Cerebellar cortex (tissue), 1 donor: Measurements from ENCODE around the gene TMTC2.
"Not testable (repeated sequence)": the region's sequence is repeated elsewhere in the genome, so short reads cannot be mapped to it uniquely, and the experiment has no call there.

Experiments used
- DNase-seq: peaks from one replicate; pipeline ENCODE4 v3.0.0-alpha.2; 2015; ENCODE audit warnings: low spot score

Gene TMTC2

DNA sequence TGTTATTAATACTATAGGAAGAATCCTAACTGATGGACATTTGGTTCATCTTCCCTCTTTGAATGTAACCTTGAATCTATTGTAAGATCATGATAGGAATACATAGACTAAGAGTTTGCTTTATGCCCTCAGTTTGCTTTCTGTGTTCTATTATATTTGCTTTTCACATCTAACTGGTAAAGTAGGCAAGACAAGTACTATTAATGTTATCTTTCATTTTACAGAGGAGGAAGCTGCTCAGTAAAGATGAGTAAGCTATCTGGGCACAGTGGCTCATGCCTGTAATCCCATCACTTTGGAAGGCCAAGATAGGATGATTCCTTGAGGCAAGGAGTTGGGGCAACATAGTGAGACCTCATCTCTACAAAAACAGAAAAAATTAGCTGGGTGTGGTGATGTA lies 103.0 kb downstream of the TMTC2 start:
- no peak for DNase-seq

DNA sequence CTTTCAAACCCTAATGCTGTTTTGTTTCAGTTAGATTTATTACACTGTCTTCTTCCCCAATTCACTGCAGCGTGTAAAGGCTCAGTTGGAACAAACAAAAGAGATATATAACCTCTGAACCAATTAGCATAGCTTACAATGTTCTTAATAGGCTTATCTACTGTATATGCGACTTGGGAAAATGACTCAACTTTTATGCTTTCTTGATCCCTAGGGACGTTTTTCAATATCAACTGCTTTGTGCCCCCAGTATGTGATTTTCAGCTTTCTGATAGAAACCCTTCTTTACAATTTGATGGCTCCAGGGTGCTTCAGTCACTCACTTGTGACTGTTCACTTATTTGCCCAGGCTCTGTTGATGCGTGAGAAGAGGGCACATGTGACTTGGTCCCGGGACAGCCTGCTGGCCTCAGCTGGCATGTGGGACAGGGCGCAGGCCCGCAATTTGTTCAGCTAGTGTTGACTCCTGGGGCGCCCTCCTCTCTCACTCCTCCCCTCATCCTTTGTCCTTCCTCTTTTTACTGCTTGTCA lies 107.1 kb downstream of the TMTC2 start:
- no peak for DNase-seq

DNA sequence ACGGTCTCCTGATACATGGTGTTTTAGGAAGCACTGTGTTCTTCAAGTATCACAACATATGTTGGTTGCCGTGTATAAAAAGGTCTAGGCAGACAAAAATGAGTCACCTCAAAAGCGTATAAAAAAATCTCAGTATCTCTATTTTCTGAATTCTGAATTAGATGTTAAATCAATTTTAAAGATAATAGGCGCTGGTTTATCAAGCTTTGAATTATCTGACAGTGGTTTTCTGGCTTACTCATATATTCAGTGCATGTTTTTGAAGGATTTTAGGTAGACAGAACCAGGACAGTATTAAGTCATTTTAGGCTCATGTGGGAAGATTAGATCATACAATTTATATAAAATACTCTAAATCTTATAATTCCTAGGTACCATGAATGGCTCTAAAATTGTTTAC lies 110.8 kb downstream of the TMTC2 start:
- no peak for DNase-seq

DNA sequence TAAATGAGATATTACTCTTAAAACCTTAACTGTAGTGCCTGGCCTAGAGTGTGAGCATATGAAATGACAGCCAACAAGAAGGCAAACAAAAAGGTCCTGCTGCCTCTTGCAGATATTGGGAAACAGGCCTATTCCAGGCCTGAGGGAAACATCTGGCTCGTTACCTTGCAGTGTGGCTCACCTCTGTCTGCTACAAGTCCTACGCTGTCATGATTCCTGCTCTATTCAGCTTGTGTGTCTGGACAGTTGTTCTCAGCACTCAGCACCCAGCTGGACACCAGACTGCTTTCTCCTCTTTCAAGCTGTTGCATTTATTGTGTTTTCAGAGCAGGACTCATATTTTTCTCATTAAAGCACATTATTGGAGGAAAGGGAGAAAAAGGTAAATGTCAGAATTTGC lies 113.5 kb downstream of the TMTC2 start:
- DNase-seq = no peak

DNA sequence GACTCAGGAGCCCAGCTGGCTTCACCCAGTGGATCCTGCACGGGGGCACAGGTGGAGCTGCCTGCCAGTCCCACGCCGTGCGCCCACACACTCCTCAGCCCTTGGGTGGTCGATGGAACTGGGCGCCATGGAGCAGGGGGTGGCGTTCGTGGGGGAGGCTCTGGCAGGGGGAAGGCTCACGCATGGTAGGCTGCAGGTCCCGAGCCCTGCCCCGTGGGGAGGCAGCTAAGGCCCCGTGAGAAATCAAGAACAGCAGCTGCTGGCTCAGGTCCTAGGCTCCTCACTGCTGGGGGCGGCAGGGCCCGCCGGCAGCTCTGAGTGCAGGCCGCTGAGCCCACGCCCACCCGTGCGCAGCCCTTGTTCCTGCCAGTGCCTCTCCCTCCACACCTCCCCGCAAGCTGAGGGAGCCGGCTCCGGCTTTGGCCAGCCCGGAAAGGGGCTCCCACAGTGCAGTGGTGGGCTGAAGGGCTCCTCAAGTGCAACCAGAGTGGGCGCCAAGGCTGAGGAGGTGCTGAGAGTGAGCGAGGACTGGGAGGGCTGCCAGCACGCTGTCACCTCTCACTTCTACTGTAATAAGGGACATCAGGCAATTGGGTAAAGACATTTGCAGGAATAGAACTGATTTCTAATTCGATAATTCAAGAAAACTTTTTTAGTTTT lies 115.4 kb downstream of the TMTC2 start:
- DNase-seq = no peak

DNA sequence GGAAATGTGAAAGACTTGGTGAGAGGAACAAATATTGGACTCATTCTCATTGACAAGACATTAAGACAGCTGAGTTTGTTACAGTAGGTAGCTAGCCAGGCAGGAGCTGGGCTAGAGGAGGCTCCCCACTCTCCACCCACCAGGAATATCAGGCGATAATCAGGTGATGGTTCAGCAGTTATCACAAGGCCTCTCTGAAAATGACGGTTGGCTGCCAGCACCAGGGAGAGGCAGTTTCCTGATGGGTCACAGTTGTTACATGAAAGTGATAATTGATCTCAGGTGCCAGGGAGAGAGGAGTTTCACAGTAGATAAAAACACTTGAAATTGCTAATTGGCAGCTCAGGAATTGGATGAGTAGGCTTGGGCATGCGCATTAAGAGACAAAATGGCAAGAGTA lies 116.5 kb downstream of the TMTC2 start:
- DNase-seq = no peak

DNA sequence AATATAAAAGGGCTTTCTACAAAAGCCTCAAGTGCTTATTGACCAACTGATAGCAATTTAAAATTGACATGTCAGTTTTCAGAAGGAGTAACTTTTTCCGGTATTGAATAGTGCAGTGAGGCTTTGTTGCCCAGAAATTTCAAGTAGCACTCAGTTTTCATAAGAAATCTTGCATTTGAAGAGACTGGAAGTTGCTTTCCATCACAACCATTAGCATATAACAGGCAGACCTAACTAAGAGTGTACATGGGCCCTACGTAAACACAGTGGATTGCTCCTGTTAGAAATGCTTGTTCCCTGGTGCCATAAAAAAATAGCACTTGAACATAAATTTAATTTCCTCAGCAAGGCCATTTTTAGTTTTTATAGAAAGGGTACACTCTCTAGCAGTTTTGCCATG lies 117.9 kb downstream of the TMTC2 start:
- no peak for DNase-seq

DNA sequence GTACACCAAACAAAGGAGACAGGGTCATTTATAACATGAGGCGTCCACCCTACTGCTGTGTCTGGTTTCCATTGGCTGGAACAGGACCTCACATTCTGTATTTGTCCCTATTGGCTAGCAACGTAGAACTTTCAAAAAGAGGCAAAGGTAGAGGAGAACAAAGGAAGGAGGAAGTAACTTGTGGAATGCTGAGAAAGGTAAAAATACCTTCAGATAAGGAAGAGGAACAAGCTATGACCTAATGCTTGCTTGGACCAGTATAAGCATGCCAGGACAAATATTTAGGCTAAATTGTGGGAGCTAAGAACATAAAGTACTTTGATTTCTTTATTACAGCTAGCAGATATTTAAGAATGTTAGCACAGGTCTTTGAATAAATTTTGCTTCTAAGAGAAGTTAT lies 118.3 kb downstream of the TMTC2 start:
- not testable (repeated sequence) for DNase-seq

DNA sequence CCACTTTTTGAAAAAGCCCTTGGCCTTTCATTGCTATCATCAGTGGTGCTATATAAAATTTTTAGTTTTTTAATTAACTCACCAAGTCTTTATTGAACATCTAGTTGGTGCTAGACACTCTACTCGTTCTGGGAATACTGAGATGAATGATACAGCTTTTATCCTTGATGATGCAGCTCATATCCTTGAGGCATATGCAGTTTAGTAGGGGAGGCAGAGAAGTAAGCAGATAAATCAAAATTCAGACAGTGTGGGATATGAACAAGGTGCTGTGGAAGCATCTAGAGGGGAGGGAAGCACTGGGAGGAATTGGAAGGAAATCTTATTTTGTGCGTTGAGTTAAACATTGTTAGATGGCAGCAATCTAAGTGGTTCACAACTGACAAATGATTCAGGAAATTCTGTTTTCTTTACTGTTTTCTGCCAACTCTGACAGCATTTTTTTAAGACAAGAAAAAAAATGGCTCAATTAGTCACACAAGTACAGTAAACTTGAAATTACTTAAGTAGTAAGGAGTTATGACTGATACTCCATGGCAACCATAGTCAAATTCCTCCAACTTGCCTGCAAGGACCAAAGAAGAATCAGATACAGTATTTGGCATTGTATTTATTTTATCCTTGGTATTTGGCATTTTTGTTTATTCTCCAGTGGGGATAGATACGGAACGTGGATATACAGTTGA lies 119.2 kb downstream of the TMTC2 start:
- no peak for DNase-seq

DNA sequence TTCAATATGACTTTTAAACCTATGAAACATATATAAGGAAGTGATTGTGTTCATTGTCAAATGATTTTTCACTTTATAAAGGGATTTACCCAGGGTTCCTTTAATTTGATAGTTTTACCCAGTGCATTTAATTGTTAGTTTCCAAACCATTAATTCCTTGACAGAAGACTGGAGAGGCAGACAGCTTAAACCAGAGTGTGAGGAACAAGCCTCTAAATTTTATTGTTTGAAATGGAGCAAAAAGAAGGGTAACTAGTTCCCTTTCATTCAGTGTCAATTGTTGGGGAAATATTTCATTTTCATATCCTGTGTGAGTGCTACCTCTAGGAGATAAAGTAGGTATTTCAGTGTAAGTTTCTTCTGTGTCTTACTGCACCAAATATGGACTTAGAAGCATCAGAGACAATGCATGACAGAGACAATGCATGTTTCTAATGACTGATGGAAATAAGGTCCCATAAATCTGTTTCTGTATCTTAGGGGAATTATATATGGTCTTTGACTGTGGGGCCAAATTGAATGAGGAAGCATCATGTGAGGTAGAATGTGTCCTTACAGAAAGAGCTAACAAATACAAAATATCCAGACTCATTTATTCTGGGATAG lies 120.5 kb downstream of the TMTC2 start:
- DNase-seq = no peak

DNA sequence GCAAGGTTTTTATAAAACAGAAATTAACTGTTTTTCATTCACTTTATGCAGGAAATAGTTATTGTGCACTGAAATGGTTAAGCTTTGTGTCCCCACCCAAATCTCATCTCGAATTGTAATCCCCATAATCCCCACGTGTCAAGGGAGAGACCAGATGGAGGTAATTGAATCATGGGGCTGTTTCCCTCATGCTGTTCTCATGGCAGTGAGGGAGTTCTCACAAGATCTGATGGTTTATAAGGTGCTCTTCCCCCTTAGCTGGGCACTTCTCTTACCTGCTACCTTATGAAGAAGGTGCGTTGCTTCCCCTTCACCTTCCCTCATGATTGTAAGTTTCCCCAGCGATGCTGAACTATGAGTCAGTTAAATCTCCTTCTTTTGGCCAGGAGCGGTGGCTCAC lies 123.9 kb downstream of the TMTC2 start:
- no peak for DNase-seq

DNA sequence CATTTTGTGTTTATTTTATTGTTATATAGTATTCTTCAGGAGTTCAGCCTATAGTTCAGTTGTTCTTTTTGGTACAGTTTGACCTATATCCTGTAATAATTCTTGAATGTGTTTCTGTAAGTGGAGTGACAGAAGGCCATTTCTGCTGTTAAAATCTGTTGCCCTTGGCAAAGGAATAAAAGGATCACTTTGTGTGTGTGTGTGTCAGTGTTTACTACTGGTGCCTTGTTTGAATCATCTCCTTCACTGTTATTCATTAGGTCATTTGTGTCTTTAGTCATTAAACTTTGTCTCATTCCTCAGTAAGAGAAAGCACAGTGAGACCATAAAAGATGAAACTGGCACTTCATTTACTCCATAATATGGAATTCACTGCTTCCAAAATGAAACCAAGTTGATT lies 130.7 kb downstream of the TMTC2 start:
- peak; percentile 89 for DNase-seq

DNA sequence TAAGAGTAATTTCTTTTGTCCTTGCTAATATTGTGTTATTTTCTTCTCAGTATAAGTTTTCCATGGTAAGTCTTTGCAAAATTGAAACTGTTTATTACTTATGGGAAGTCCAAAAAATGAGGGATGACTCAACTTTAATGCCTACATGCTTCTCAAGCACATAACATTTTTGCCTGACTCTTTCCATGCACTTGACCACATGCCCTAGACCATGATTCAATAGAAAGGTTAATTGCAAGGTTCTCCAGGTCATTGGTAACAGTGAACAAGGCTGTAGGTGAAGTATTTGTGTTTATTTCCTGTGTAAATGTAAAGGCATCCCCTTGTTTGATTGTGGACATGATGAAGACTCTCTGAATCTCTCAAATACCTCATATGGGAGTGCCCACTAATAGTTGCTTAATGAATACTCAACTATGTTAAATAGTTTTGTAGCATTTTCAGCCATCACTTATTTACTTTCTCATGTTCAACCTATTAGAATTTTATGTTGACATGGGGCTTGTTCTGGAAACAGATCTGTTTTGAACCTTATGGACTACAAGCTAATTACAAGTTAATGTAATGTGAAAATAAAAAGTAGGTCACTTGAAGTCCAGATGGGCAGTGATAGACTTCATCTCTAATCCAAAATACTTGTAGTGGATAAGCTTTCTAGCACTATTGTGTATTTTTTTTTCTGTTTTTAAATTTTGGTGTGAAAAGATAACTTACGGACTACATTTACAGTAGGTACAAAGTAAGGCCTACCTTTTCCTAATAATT lies 131.7 kb downstream of the TMTC2 start:
- DNase-seq = peak; percentile 57

DNA sequence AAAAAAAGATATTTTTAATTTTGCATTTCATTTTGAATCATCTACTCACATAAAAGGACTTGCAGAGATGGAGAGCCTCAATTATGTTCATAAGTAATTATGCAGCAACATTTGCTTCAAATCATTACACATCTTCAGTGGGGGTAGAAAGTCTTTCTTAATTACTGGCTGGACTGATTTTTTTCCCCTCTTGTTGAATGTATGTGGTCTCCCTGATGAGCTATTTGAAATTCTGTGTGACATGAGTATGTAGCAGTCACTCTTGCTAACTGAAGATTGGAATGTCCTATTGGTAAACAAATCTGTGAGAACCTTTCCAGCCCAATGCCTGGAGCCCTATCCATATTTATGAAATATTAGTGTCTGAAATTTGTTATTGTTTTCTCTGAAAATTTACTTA lies 139.8 kb downstream of the TMTC2 start:
- no peak for DNase-seq

DNA sequence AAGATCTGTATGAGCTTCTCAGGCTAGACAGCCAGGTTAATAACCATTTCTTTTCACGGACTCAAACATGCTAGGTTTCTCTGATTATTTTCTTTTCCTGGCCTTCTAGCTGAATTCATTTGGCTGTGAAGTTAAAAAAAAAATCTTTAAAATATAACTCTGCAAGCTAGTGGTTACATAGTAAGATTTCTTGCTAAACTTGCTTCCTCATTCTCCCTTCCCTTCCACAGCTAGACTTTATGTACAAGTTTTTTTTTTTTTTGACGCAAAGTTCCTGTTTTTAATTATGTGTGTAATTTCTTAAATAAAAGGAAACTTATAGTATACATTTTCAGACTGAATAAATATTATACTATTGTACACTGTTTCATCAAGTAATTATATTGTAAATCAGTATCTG lies 145.4 kb downstream of the TMTC2 start:
- DNase-seq = no peak

DNA sequence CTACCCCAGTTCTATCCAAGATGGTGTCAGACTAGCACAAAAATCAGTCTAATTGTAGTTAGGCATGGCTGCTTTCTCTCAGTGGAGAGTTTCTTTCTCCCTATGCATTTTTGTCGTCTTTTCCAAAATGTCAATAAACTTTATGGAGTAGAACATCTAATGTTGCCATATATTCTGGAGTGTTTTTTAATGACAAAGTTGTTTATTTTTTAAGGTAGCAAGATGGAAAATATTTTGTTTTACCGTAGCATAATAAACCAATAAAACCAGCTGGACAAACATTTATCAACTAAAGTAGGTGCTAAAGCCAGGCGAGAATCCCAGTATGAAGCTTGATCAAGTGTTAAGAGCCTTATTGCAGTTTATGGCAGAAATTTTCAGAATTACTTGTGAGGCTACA lies 146.3 kb downstream of the TMTC2 start:
- no peak for DNase-seq

DNA sequence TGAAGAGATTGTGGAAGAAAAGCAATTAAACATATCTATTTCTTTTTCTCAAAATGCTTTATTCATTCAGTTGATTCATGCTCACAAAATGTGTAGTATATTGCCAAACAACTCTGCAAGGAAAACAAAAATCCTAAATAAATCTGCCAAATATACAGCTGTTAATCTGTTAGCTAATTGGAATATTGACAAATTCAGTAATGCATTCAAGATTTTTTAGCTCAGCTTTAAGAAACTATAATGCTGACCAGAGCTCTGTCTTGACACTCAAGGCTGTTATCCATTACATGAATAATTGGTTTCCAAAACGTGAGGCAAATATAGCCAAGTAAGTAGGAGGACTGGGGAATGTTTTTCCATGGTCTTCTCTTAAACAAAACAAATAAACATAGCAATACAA lies 146.8 kb downstream of the TMTC2 start:
- DNase-seq = no peak

DNA sequence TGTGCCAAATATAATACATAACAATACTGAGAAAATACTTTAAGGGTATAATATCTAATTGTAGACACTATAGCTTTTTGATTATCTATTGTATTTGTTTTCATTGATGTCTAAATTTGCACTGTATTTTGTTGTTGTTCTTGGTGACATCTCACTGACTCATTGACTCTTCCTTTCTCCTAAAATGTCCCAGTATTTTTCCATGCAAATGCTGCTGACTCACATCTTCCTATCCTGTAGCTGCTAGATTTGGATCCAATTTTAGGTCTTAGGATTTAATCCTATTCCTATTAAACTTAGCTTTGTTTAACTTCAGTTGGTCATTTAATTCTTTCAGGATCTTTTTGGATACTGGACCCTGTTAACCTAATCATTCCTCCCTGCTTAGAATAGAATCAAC lies 148.5 kb downstream of the TMTC2 start:
- no peak for DNase-seq

DNA sequence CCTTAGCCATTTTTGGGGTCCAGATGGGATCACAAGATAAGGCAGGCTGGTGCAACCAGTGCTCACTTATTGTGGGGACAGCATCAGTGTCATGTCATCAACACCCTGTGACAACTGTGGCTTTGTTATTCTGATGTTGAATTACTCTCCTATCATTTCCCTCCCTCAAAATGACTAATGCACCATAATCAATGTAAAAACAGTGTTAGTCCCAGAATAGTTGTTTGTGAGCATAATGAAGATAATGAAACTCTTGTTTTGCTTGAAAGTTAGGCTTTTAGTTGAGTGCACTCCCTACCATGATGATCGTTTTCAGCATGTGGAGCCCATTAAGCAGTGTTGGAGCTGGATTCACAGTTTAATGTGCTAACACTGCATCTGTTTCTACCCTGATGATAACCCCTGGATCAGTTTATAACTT lies 151.4 kb downstream of the TMTC2 start:
- DNase-seq = no peak

DNA sequence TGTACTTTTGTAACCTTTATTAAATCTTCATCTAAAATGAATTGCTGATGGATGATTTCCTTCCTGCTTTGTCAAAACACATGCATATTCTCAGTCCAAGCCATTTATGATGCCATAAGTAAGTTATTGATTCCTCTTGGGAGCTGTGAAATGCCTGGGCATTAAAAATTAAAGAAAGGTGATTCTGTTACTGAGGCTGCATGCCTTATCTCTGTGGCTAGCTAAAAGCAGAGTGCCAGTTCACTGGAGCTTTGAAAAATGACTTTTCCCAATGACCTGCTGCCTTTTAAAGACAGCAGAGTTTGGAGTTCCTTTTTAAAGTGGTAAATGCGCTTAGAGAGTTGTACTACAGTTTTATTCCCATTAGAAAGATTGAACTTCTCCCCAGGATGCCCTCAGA lies 152.1 kb downstream of the TMTC2 start:
- no peak for DNase-seq

DNA sequence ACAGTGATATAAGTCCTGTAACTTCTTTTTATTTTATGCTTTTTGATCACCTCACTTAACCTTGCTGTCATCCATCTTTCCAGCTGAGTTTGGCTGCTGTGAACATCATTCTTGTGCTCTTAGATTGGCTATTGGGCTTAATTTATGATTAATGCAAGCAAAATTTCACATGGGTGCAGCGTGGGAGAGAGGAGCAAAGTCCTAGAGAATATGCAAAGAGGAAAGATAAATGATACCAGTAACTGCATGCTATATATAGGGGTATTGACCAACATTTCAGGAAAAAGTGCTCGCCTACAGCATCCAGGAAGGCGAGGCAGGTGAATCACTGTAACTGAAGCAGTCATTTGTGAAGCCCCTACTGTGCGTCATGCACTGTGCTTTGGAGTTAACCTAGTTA lies 153.1 kb downstream of the TMTC2 start:
- DNase-seq = no peak

DNA sequence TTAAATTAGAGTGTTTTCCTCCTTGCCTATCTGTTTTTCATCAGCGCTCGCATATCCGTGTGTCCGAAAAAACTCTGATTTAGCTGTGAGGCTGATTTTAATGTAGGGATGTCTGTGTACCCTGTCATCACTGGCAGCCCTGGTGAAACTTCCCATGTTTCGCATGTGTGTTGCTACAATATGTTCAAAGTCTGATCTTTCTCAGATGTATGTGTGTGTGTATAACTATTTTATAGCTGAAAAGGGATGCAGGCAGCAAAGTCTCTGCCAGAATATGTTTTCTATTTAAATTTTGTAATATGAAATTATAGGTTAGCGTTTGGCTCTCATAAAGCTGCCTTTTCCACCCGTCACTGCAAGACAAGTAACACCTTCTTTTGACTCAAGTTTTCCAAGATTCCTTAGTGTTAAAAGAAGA lies 154.8 kb downstream of the TMTC2 start:
- no peak for DNase-seq

DNA sequence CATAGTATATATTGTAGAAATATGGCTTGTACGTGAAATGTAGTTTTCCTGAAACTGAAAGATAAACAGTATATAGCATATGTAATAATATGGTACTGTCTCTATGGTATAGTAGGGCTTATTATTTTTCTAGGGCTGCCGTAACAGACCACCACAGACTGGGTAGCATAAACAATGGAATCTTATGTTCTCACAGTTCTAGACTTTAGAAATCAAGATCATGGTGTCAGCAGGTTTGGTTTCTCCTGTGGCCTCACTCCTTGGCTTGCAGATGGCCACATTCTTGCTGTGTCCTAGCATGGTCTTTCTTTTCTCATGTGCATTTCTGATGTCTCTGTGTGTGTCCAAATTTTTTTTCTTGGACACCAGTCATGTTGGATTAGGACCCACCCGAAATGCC lies 155.8 kb downstream of the TMTC2 start:
- DNase-seq = no peak
